Uterus (tissue), 4 donors: ENCODE measurements around the gene MARVELD3. TPM values are rescaled to one million over a fixed set of nuclear protein-coding genes. Genes with fewer than 3 reads are reported as not detected.

Experiments
- DNase-seq, 2 donors: peaks; one replicate each; pipeline ENCODE4 v3.0.0-alpha.2; 2019 to 2020
- H3K27ac ChIP-seq, 2 donors: fragments of 200-600 bp; sonication (generic); 1 replicate in 1 of 2; 2 replicates in 1 of 2; pipeline ENCODE4 v1.5.1; 2016 to 2018
- H3K27me3 ChIP-seq, 2 donors: fragments of 200-600 bp; sonication (generic); one replicate each; pipeline ENCODE4 v1.5.1; 2018 to 2019; ENCODE audit warnings: control low read depth in 1 of 2
- H3K36me3 ChIP-seq, 2 donors: fragments of 200-600 bp; sonication (generic); one replicate each; pipeline ENCODE4 v1.5.1; 2019; ENCODE audit warnings: control low read depth in 1 of 2
- H3K4me1 ChIP-seq, 2 donors: fragments of 200-600 bp; sonication (generic); one replicate each; pipeline ENCODE4 v1.5.1; 2018 to 2019; ENCODE audit warnings: control low read depth in 1 of 2
- H3K4me3 ChIP-seq, 2 donors: fragments of 200-600 bp; sonication (generic); 1 replicate in 1 of 2; 2 replicates in 1 of 2; pipeline ENCODE4 v1.5.1; 2018 to 2019; ENCODE audit warnings: mild to moderate bottlenecking in 1 of 2
- H3K9me3 ChIP-seq, 2 donors: fragments of 200-600 bp; sonication (generic); one replicate each; pipeline ENCODE4 v1.5.1; 2019; ENCODE audit warnings: control low read depth in 1 of 2
- CTCF ChIP-seq, 4 experiments: fragments of 200-600 bp in 2 of 4; fragments of 450-650 bp in 2 of 4; sonication (generic) in 2 of 4; IDR thresholded peaks; one replicate each; pipeline ENCODE4 v1.5.1; 2016 to 2019; ENCODE audit warnings: antibody characterized with exemption in 4 of 4, mild to moderate bottlenecking in 2 of 4, moderate library complexity in 1 of 4
- POLR2A ChIP-seq, 2 donors: fragments of 450-650 bp; IDR thresholded peaks; one replicate each; pipeline ENCODE4 v1.6.1; 2016; ENCODE audit warnings: antibody characterized with exemption in 2 of 2, mild to moderate bottlenecking in 1 of 2, moderate library complexity in 1 of 2
- intact Hi-C: fragments of 100-400 bp; cut with DNase I; formaldehyde crosslinking; loops from one replicate; pipeline ENCODE4 v1.15.1; 2023; ENCODE audit warnings: low total_unique reads
- total RNA-seq, 4 donors: library from RNA; depleted of rRNA in 3 of 4; stranded (reverse); fragments of >200 nt in 3 of 4; gene quantifications; one replicate each; pipeline versions ENCODE4 v1.1.0 to v1.2.4, GENCODE V29; 2014 to 2023
- donor health status: DM: yes; HTN: yes; CAD: no.

Gene MARVELD3
- total RNA-seq, 4 donors from 2014 or later: 0.21 to 5.7 (median 1.8) TPM; not detected in 1

DNA sequence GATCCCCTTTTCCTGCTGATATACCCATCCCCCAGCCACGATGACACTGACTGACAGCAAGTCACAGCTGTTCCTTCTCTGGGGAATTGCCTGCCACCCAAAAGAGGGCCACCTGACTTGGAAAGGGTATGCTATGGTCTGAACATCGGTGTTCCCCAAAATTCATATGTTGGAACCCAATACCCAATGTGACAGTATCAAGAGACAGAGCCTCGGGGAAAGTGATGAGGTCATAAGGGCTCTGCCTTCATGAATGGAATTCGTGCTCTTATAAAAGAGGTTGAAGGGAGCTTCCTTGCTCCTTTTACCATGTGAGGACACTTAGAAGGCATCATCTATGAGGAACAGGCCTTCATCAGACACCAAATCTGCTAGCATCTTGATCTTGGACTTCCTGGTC is 7.6 kb upstream of the MARVELD3 start:
- Histone ChIP-seq H3K27me3 (no peaks in the 10 kb centered on the region), H3K4me3 (no peak overlapping the region), H3K9me3 (no peaks in the 10 kb centered on the region), H3K27ac (no peak overlapping the region), H3K4me1 (no peaks in the 10 kb centered on the region), H3K36me3 (no peaks in the 10 kb centered on the region)
- no peak for DNase-seq
- TF ChIP-seq CTCF (IDR thresholded peaks at IDR 0.05) (no peak), POLR2A (IDR thresholded peaks at IDR 0.05) (no peak)
- intact Hi-C loops: no loop called here

DNA sequence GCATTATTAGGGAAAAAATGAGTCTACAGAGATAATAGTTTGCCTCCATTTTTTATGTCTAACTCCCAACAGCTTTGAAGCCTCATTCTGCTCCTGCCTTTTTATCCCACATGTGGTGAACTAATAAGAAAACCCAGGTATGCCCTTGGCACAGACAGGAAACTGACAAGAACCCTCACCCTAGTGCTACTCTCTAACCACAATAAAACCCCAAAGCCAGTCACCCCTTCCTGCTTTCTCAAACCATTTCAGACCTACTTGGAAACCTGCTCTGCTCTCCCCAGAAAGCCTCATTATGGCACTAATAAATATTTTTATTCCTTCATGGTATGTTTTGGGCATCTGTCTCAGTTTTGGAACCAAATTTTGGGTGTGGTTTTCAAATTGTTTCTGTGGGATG is 3.9 kb upstream of the MARVELD3 start:
- Histone ChIP-seq H3K9me3 (no peaks in the 10 kb centered on the region), H3K36me3 (no peaks in the 10 kb centered on the region), H3K27me3 (peaks cover 16 to 19% of the 10 kb centered on the region in 2 donors), H3K27ac (no peak overlapping the region), H3K4me1 (peaks cover 0 to 11% of the 10 kb centered on the region in 2 donors), H3K4me3 (no peak overlapping the region)
- TF ChIP-seq CTCF (IDR thresholded peaks at IDR 0.05) (no peak), POLR2A (IDR thresholded peaks at IDR 0.05) (no peak)
- intact Hi-C loops: no loop called here
- no peak for DNase-seq

- TF ChIP-seq CTCF (IDR thresholded peaks at IDR 0.05) (no peak), POLR2A (IDR thresholded peaks at IDR 0.05) (no peak)
- H3K36me3 ChIP-seq: no peaks in the 10 kb centered on the region
- DNase-seq: no peak
- intact Hi-C loops: no loop called here
- H3K9me3 ChIP-seq: no peaks in the 10 kb centered on the region
- peaks cover 16 to 21% of the 10 kb centered on the region in 2 donors for H3K27me3 ChIP-seq
- H3K27ac ChIP-seq: no peak overlapping the region
- H3K4me3 ChIP-seq: no peak overlapping the region
- peaks cover 0 to 11% of the 10 kb centered on the region in 2 donors for H3K4me1 ChIP-seq
Observed at GRCh38 chr16:71623597-71623996, 2.4 kb upstream of the MARVELD3 start.

DNA sequence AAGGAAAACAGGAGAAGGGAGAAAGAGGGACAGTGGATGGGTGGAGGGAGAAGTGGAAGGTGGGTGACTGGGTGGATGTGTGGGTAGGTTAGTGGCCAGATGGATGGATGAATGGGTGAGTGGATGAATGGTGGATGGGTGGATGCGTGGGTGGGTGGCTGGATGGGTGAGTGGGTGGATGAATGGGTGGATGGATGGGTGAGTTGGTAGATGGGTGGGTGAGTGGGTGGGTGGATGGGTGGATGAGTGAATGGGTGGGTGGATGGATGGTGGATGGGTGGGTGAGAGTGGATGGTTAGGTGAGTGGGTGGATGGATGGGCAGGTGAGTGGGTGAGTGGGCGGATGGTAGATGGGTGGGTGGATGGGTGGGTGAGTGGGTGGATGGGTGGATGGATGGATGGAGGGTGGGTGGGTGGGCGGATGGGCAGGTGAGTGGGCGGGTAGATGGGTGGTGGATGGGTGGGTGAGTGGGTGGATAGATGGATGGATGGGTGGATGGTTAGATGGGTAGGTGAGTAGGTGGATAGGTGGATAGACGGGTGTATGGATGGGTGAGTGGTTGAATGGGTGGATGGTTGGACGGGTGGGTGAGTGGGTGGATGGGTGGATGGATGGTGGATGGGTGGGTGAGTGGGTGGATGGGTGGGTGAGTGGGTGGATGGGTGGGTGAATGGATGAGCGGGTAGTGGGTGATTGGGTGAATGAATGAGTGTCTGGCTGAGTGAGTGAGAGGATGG is 702 bp upstream of the MARVELD3 start:
- intact Hi-C loops: no loop called here
- Histone ChIP-seq H3K9me3 (no peaks in the 10 kb centered on the region), H3K4me1 (peaks cover 0 to 11% of the 10 kb centered on the region in 2 donors), H3K4me3 (no peak overlapping the region), H3K27ac (no peak overlapping the region), H3K36me3 (no peaks in the 10 kb centered on the region), H3K27me3 (peaks cover 16 to 21% of the 10 kb centered on the region in 2 donors)
- no peak for TF ChIP-seq CTCF (IDR thresholded peaks at IDR 0.05)
- TF ChIP-seq POLR2A (IDR thresholded peaks at IDR 0.05): no peak
- no peak for DNase-seq

GRCh38 chr16:71626858-71627213 is 852 bp downstream of the MARVELD3 start:
- peak overlapping the region in 1 of 2 donors; percentile 29 for H3K4me3 ChIP-seq
- H3K27me3 ChIP-seq: peaks cover 16 to 21% of the 10 kb centered on the region in 2 donors
- H3K27ac ChIP-seq: no peak overlapping the region
- DNase-seq: no peak
- intact Hi-C loops: no loop called here
- H3K9me3 ChIP-seq: no peaks in the 10 kb centered on the region
- H3K36me3 ChIP-seq: no peaks in the 10 kb centered on the region
- no peak for TF ChIP-seq POLR2A (IDR thresholded peaks at IDR 0.05)
- no peak for TF ChIP-seq CTCF (IDR thresholded peaks at IDR 0.05)
- H3K4me1 ChIP-seq: peaks cover 0 to 11% of the 10 kb centered on the region in 2 donors
